Myocyte (in vitro differentiated cells): Measurements from ENCODE around the gene BST2. TPM values are rescaled to one million over a fixed set of nuclear protein-coding genes. Genes with fewer than 3 reads are reported as not detected.

Experiments
- total RNA-seq: library from RNA; depleted of rRNA; stranded (reverse); fragments of >200 nt; gene quantifications from 2 replicates; pipeline ENCODE4 v1.2.3, GENCODE V29; 2014

Gene BST2
- total RNA-seq, 1 donor from 2014 or later: 0.62 TPM

Other genes starting within 250 kb of the BST2 start
- 23.1 and 23.5 TPM in 2 replicates for gene USE1, start 190.3 kb downstream of the BST2 start, total RNA-seq
- gene OCEL1, start 179.4 kb downstream of the BST2 start, total RNA-seq: 4.3 and 7.0 TPM in 2 replicates
- gene NR2F6, start 159.7 kb downstream of the BST2 start, total RNA-seq: 103 and 104 TPM in 2 replicates
- not detected in 2 replicates for gene USHBP1, start 140.9 kb downstream of the BST2 start, total RNA-seq
- gene BABAM1, start 138.2 kb downstream of the BST2 start, total RNA-seq: 89.3 and 122 TPM in 2 replicates
- 0.27 and 0.36 TPM in 2 replicates for gene ANKLE1, start 123.7 kb downstream of the BST2 start, total RNA-seq
- gene ABHD8, start 102.2 kb downstream of the BST2 start, total RNA-seq: 24.0 and 24.8 TPM in 2 replicates
- gene MRPL34, start 99.8 kb downstream of the BST2 start, total RNA-seq: 55.7 and 87.2 TPM in 2 replicates
- 26.2 and 34.5 TPM in 2 replicates for gene DDA1, start 96.1 kb downstream of the BST2 start, total RNA-seq
- 8.3 and 8.7 TPM in 2 replicates for gene ANO8, start 70.8 kb downstream of the BST2 start, total RNA-seq
- 19.3 and 20.2 TPM in 2 replicates for gene GTPBP3, start 68.1 kb downstream of the BST2 start, total RNA-seq
- gene PLVAP, start 28.3 kb downstream of the BST2 start, total RNA-seq: 0.43 TPM in 1 of 2 replicates, not detected in the other
- gene CCDC194, start 11.4 kb downstream of the BST2 start, total RNA-seq: not detected in 2 replicates
- gene MVB12A, start 14.4 kb upstream of the BST2 start, total RNA-seq: 53.3 and 71.6 TPM in 2 replicates
- 0.31 and 2.6 TPM in 2 replicates for gene TMEM221, start 43.0 kb upstream of the BST2 start, total RNA-seq
- not detected in 2 replicates for gene NXNL1, start 55.3 kb upstream of the BST2 start, total RNA-seq
- 35.8 and 41.3 TPM in 2 replicates for gene SLC27A1, start 64.9 kb upstream of the BST2 start, total RNA-seq
- gene PGLS, start 106.0 kb upstream of the BST2 start, total RNA-seq: 60.5 and 75.0 TPM in 2 replicates
- 83.4 and 92.8 TPM in 2 replicates for gene COLGALT1, start 150.0 kb upstream of the BST2 start, total RNA-seq